Posterior vena cava (tissue), 2 donors: ENCODE results near the gene FGD2. TPM values are rescaled to one million over a fixed set of nuclear protein-coding genes. Genes with fewer than 3 reads are reported as not detected.

ENCODE experiments used
- DNase-seq: peaks from one replicate; pipeline ENCODE4 v3.0.0-alpha.2; 2020; ENCODE audit warnings: low spot score
- intact Hi-C, 2 donors: fragments of 100-400 bp; cut with DNase I; formaldehyde crosslinking; loops; one replicate each; pipeline versions ENCODE4 v1.14.1 to v1.14.2; 2022 to 2023
- total RNA-seq, 2 donors: library from RNA; stranded (reverse); fragmentation: NEBNext Ultra II Directional; extraction: Animal tissue kit (Norgen Biotek cat#: 25700); gene quantifications; one replicate each; pipeline ENCODE4 v1.2.1, GENCODE V29; 2021
- donor health status: DM: yes; HTN: yes; CAD: no.
- donor health status: DM: yes; HTN: yes; CAD: no.

Gene FGD2
- total RNA-seq, 2 donors from 2014 or later: 23.2 to 35.5 TPM

GRCh38 chr6:37059344-37060194 lies 54.1 kb downstream of the FGD2 start:
- intact Hi-C loops: loop anchor here in 1 of 2 donors (5.0 kb wide), 1 partner anchor 63 kb away; no protein-coding TSS in a partner anchor
- DNase-seq: peak; percentile 91

GRCh38 chr6:37060195-37060559 lies 54.7 kb downstream of the FGD2 start:
- DNase-seq: no peak
- intact Hi-C loops: no loop called here

GRCh38 chr6:37061157-37061804 lies 55.8 kb downstream of the FGD2 start:
- intact Hi-C loops: no loop called here
- DNase-seq: no peak

- intact Hi-C loops: no loop called here
- no peak for DNase-seq
Measured at GRCh38 chr6:37062424-37062823, 57.0 kb downstream of the FGD2 start.

- intact Hi-C loops: no loop called here
- no peak for DNase-seq
Measured at GRCh38 chr6:37068356-37069270, 63.2 kb downstream of the FGD2 start.

GRCh38 chr6:37069639-37070038 lies 64.2 kb downstream of the FGD2 start:
- no peak for DNase-seq
- intact Hi-C loops: no loop called here

- DNase-seq: no peak
- intact Hi-C loops: no loop called here
Measured at GRCh38 chr6:37072526-37072925, 67.1 kb downstream of the FGD2 start.

- intact Hi-C loops: no loop called here
- peak; percentile 86 for DNase-seq
Measured at GRCh38 chr6:37074053-37074827, 68.8 kb downstream of the FGD2 start.

- intact Hi-C loops: no loop called here
- DNase-seq: no peak
Measured at GRCh38 chr6:37077191-37077904, 71.9 kb downstream of the FGD2 start.

GRCh38 chr6:37077905-37078296 lies 72.4 kb downstream of the FGD2 start:
- peak; percentile 94 for DNase-seq

More at GRCh38 chr6:37077905-37078296, 72.4 kb downstream of the FGD2 start:
- intact Hi-C loops: no loop called here

Other genes starting within 250 kb of the FGD2 start
- gene CPNE5, start 166.2 kb upstream of the FGD2 start, total RNA-seq: 1 to 10 TPM; 5.2 to 5.4 TPM
- 10 to 100 TPM; 18.3 to 20.3 TPM for gene PPIL1, start 130.9 kb upstream of the FGD2 start, total RNA-seq
- 10 to 100 TPM; 56.5 to 59.9 TPM for gene C6orf89, start 119.7 kb upstream of the FGD2 start, total RNA-seq
- 100 to 1,000 TPM in 1 of 2 donors, 10 to 100 TPM in 1; 51.4 to 221 TPM for gene PI16, start 50.9 kb upstream of the FGD2 start, total RNA-seq
- gene MTCH1, start 19.5 kb upstream of the FGD2 start, total RNA-seq: 100 to 1,000 TPM; 148 to 150 TPM
- gene PIM1, start 164.5 kb downstream of the FGD2 start, total RNA-seq: 10 to 100 TPM; 32.3 to 34.3 TPM